K562 (cell line): ENCODE results near the gene ABITRAM. TPM values are rescaled to one million over a fixed set of nuclear protein-coding genes. Genes with fewer than 3 reads are reported as not detected.

Experiments
- CBX8 ChIP-seq: fragments of 200-600 bp; sonication (generic); IDR thresholded peaks from 2 replicates; pipeline ENCODE4 v1.6.1; 2012; ENCODE audit warnings: borderline replicate concordance, mixed run types, low read depth, mild to moderate bottlenecking, moderate library complexity, mixed read lengths, low read length, control low read depth, inconsistent platforms; ENCODE audit not compliant: poor library complexity, severe bottlenecking; ENCODE audit errors: extremely low read depth
- DIDO1 ChIP-seq: fragments of 450-650 bp; IDR thresholded peaks from 2 replicates; pipeline ENCODE4 v1.6.1; 2016; ENCODE audit warnings: low read depth, missing biosample characterization, missing genetic modification characterization
- DPF2 ChIP-seq: fragments of 450-650 bp; IDR thresholded peaks from 2 replicates; pipeline ENCODE4 v1.6.1; 2016
- EZH2 ChIP-seq: IDR thresholded peaks from 2 replicates; pipeline ENCODE4 v1.6.1; 2012; ENCODE audit warnings: low read depth, mild to moderate bottlenecking, inconsistent platforms, low read length, borderline replicate concordance
- MAZ ChIP-seq, 2 experiments: fragments of 450-650 bp in 1 of 2; sonication (generic) in 1 of 2; formaldehyde crosslinking; IDR thresholded peaks in 1 of 2; conservative IDR thresholded peaks in 1 of 2; 2 replicates each; pipeline versions ENCODE4 v1.4.0 to v1.5.0; 2020; ENCODE audit warnings: mild to moderate bottlenecking in 1 of 2, missing genetic modification reagents in 1 of 2
- MCM3 ChIP-seq: fragments of 450-650 bp; IDR thresholded peaks from 2 replicates; pipeline ENCODE4 v1.6.1; 2016
- MIER1 ChIP-seq: fragments of 450-650 bp; IDR thresholded peaks from 2 replicates; pipeline ENCODE4 v1.6.1; 2016; ENCODE audit warnings: antibody characterized with exemption, mild to moderate bottlenecking, low read depth
- MYC ChIP-seq, 2 experiments: fragments of 250-450 bp in 1 of 2; sonication (Bioruptor Pico) in 1 of 2; IDR thresholded peaks; 2 replicates each; pipeline versions ENCODE4 v1.5.1 to v1.6.1; 2012 to 2021; ENCODE audit warnings: low read depth in 2 of 2, borderline replicate concordance in 1 of 2, improper control_type of control experiment in 1 of 2, low read length in 1 of 2, mild to moderate bottlenecking in 1 of 2, moderate library complexity in 1 of 2
- POLR2B ChIP-seq: fragments of 450-650 bp; IDR thresholded peaks from 2 replicates; pipeline ENCODE4 v1.6.1; 2018; ENCODE audit warnings: low read depth; ENCODE audit not compliant: partially characterized antibody
- RFX7 ChIP-seq: fragments of 250-450 bp; sonication (Bioruptor Pico); IDR thresholded peaks from 2 replicates; pipeline ENCODE4 v1.5.1; 2021; ENCODE audit warnings: mild to moderate bottlenecking
- SMARCB1 ChIP-seq: IDR thresholded peaks from 2 replicates; pipeline ENCODE4 v1.6.1; 2011; ENCODE audit warnings: improper control_type of control experiment, low read depth; ENCODE audit not compliant: insufficient read length
- SPI1 ChIP-seq: IDR thresholded peaks from 2 replicates; pipeline ENCODE4 v1.6.1; 2011; ENCODE audit warnings: low read depth, low read length, control low read depth, borderline replicate concordance
- SRSF7 ChIP-seq: fragments of 200-400 bp; formaldehyde crosslinking; optimal IDR thresholded peaks from 2 replicates; pipeline ENCODE3; 2017; ENCODE audit warnings: mild to moderate bottlenecking, low read depth, low read length
- TEAD2 ChIP-seq: fragments of 450-650 bp; IDR thresholded peaks from 2 replicates; pipeline ENCODE4 v1.6.1; 2016; ENCODE audit warnings: missing genetic modification characterization, control low read depth, missing compliant biosample characterization
- THRAP3 ChIP-seq: fragments of 450-650 bp; IDR thresholded peaks from 2 replicates; pipeline ENCODE4 v1.6.1; 2016; ENCODE audit warnings: mild to moderate bottlenecking, inconsistent platforms, borderline replicate concordance
- ZNF780A ChIP-seq: fragments of 250-450 bp; sonication (Bioruptor Pico); IDR thresholded peaks from 2 replicates; pipeline ENCODE4 v1.5.0; 2021; ENCODE audit warnings: mild to moderate bottlenecking
- polyA plus RNA-seq, 8 experiments: library from polyadenylated mRNA; depleted of rRNA in 4 of 8; stranded (reverse) in 5 of 8; unstranded in 3 of 8; fragments of >200 nt; fragmentation: Nextera tagmentation in 2 of 8; fragmentation: Illumina TruSeq in 1 of 8; extraction: Ambion mirVana in 2 of 8; extraction: Trizol in 1 of 8; gene quantifications; 2 replicates each; pipeline versions ENCODE4 v1.2.1 to v1.2.3, GENCODE V29; 2011 to 2014; ENCODE audit warnings: inconsistent platforms in 1 of 8, missing spikeins in 1 of 8
- total RNA-seq, 7 experiments: library from RNA; depleted of rRNA in 6 of 7; stranded (reverse); fragments of >200 nt in 6 of 7; fragmentation: Illumina TruSeq in 2 of 7; extraction: Trizol in 2 of 7; gene quantifications; 2 replicates each; pipeline versions ENCODE4 v1.2.1 to v1.2.3, GENCODE V29; 2011 to 2021; ENCODE audit warnings: low replicate concordance in 1 of 7
- TF ChIP-seq, protein P1 (sequence below): fragments of 450-650 bp; formaldehyde crosslinking; IDR thresholded peaks from 2 replicates; pipeline ENCODE4 v1.4.0; 2020; ENCODE audit warnings: mild to moderate bottlenecking, moderate library complexity
- TF ChIP-seq, protein P2 (sequence below): sonication (generic); formaldehyde crosslinking; IDR thresholded peaks from 2 replicates; pipeline ENCODE4 v1.8.0; 2022; ENCODE audit warnings: mild to moderate bottlenecking, low read depth, missing genetic modification reagents
- TF ChIP-seq, protein P3 (sequence below): sonication (generic); formaldehyde crosslinking; IDR thresholded peaks from 2 replicates; pipeline ENCODE4 v1.8.0; 2022; ENCODE audit warnings: missing genetic modification reagents, mild to moderate bottlenecking, moderate library complexity, borderline replicate concordance
- TF ChIP-seq, protein P4 (sequence below): sonication (generic); formaldehyde crosslinking; IDR thresholded peaks from 2 replicates; pipeline ENCODE4 v1.8.1; 2022; ENCODE audit warnings: missing genetic modification reagents
- TF ChIP-seq, protein P5 (sequence below): fragments of 250-450 bp; sonication (Bioruptor Pico); IDR thresholded peaks from 2 replicates; pipeline ENCODE4 v1.8.0; 2021; ENCODE audit warnings: moderate library complexity, mild to moderate bottlenecking, inconsistent platforms

ABITRAM gene
- total and polyA plus RNA-seq, 9 of the 15 experiments (the other 6 are each of a cell fraction or from before 2014, with no cell fraction given), result 8.9 to 47.6 (median 28.4) TPM

DNA sequence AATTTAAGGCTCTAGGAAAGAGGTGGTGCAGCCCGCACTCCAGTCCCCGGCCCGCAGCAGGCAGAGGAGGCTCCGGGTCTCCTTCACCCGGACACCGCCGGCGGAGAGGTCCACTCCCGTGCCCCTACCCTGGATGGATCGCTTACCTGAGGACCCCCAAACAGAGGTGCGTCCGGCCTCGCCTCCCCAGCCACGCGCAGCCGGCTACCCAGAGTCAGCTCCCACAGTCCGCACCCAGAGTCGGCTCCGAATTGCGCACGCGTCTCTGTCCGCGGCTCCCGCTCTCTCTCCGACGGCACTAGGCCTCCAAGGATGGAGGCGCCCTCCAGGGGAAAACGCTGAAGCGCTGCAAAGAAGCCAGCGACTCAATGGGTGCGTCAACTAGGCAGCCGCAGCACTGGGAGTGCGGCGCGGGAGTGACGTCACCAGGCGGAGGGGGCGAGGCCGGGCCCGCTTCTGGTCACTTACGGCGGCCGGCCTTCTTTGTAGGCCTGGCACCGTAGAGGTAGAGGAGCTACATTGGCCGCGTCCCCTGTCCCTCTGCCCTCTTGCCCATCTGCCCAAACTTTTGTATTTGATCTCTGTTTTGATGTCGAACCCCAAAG lies 380 bp upstream of the ABITRAM start, which contains the start of gene ELP1 (continued):
- TF ChIP-seq, protein P1, sequence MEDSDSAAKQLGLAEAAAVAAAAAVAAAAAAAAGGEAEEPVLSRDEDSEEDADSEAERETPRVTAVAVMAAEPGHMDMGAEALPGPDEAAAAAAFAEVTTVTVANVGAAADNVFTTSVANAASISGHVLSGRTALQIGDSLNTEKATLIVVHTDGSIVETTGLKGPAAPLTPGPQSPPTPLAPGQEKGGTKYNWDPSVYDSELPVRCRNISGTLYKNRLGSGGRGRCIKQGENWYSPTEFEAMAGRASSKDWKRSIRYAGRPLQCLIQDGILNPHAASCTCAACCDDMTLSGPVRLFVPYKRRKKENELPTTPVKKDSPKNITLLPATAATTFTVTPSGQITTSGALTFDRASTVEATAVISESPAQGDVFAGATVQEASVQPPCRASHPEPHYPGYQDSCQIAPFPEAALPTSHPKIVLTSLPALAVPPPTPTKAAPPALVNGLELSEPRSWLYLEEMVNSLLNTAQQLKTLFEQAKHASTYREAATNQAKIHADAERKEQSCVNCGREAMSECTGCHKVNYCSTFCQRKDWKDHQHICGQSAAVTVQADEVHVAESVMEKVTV (CRISPR knock-in tag), result no peak
- TF ChIP-seq, protein P2, sequence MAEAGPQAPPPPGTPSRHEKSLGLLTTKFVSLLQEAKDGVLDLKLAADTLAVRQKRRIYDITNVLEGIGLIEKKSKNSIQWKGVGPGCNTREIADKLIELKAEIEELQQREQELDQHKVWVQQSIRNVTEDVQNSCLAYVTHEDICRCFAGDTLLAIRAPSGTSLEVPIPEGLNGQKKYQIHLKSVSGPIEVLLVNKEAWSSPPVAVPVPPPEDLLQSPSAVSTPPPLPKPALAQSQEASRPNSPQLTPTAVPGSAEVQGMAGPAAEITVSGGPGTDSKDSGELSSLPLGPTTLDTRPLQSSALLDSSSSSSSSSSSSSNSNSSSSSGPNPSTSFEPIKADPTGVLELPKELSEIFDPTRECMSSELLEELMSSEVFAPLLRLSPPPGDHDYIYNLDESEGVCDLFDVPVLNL (CRISPR knock-in tag), result 0 out of 2 replicates have a peak, but pooled peaks have one; percentile 10
- TF ChIP-seq SRSF7 (no peak), MIER1 (no peak; the same call in 1 of the 2 replicates), ZNF780A (CRISPR knock-in tag) (no peak), DIDO1 (tag) (peak; percentile 33; the same call in 1 of the 2 replicates), MAZ (CRISPR knock-in tag; conservative IDR thresholded peaks at IDR 0.05 in 1 of 2, IDR thresholded peaks at IDR 0.05 in 1 of 2) (peak; percentile 97), MCM3 (no peak), CBX8 (no peak), THRAP3 (no peak), SMARCB1 (no peak), DPF2 (no peak), SPI1 (no peak), RFX7 (CRISPR knock-in tag) (no peak), TEAD2 (tag) (no peak), EZH2 (no peak), POLR2B (peak; percentile 68), MYC (IDR thresholded peaks at IDR 0.05; ENCODE audit: low read depth, low read length) (peak; percentile 90), MYC (CRISPR knock-in tag; IDR thresholded peaks at IDR 0.05; ENCODE audit: borderline replicate concordance, low read depth) (peak; percentile 62; the same call in 1 of the 2 replicates)
- TF ChIP-seq, protein P3, sequence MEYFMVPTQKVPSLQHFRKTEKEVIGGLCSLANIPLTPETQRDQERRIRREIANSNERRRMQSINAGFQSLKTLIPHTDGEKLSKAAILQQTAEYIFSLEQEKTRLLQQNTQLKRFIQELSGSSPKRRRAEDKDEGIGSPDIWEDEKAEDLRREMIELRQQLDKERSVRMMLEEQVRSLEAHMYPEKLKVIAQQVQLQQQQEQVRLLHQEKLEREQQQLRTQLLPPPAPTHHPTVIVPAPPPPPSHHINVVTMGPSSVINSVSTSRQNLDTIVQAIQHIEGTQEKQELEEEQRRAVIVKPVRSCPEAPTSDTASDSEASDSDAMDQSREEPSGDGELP, result peak; percentile 77; the same call in 1 of the 2 replicates
- TF ChIP-seq, protein P4, sequence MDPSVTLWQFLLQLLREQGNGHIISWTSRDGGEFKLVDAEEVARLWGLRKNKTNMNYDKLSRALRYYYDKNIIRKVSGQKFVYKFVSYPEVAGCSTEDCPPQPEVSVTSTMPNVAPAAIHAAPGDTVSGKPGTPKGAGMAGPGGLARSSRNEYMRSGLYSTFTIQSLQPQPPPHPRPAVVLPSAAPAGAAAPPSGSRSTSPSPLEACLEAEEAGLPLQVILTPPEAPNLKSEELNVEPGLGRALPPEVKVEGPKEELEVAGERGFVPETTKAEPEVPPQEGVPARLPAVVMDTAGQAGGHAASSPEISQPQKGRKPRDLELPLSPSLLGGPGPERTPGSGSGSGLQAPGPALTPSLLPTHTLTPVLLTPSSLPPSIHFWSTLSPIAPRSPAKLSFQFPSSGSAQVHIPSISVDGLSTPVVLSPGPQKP (CRISPR knock-in tag), result no peak
- TF ChIP-seq, protein P5, sequence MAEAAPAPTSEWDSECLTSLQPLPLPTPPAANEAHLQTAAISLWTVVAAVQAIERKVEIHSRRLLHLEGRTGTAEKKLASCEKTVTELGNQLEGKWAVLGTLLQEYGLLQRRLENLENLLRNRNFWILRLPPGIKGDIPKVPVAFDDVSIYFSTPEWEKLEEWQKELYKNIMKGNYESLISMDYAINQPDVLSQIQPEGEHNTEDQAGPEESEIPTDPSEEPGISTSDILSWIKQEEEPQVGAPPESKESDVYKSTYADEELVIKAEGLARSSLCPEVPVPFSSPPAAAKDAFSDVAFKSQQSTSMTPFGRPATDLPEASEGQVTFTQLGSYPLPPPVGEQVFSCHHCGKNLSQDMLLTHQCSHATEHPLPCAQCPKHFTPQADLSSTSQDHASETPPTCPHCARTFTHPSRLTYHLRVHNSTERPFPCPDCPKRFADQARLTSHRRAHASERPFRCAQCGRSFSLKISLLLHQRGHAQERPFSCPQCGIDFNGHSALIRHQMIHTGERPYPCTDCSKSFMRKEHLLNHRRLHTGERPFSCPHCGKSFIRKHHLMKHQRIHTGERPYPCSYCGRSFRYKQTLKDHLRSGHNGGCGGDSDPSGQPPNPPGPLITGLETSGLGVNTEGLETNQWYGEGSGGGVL, result no peak
